RPMI7951 (cell line): ENCODE measurements around the gene S100A3. TPM values are rescaled to one million over a fixed set of nuclear protein-coding genes. Genes with fewer than 3 reads are reported as not detected.
A peak's percentile ranks its signal among the peaks of the same experiment; 100 is the strongest.
"Not testable (repeated sequence)": the region's sequence is repeated elsewhere in the genome, so short reads cannot be mapped to it uniquely, and the experiment has no call there.

ENCODE experiments used
- DNase-seq: peaks from one replicate; pipeline ENCODE4 v3.0.0-alpha.2; 2012; ENCODE audit warnings: low read depth
- total RNA-seq: library from RNA; depleted of rRNA; stranded (reverse); fragments of >200 nt; shearing (Covaris generic); gene quantifications from 2 replicates; pipeline ENCODE4 v1.2.3, GENCODE V29; 2014; rRNA removed

Gene S100A3
- total RNA-seq = 7.7 and 15.3 TPM in 2 replicates

GRCh38 chr1:153548722-153549688 is at the start of gene S100A3:
TSS of gene S100A3 (minus strand) at chr1:153549258. CDS start at chr1:153548485, 773 bp downstream.
- peak; percentile 92 for DNase-seq

GRCh38 chr1:153598309-153599172 is 49.5 kb upstream of the S100A3 start:
- peak; percentile 87 for DNase-seq

GRCh38 chr1:153597206-153597605 is 48.1 kb upstream of the S100A3 start:
- DNase-seq = peak; percentile 86

- DNase-seq = no peak
These were observed 43.7 kb upstream of the S100A3 start for GRCh38 chr1:153592748-153593147.

- DNase-seq = no peak
These were observed 39.4 kb upstream of the S100A3 start for GRCh38 chr1:153588482-153588881.

- not testable (repeated sequence) for DNase-seq
These were observed 39.0 kb upstream of the S100A3 start for GRCh38 chr1:153588033-153588432.

- DNase-seq = peak; percentile 76
These were observed 38.3 kb upstream of the S100A3 start for GRCh38 chr1:153587314-153587713.

- no peak for DNase-seq
These were observed 37.3 kb upstream of the S100A3 start for GRCh38 chr1:153586347-153586746.

- DNase-seq = no peak
These were observed 35.9 kb upstream of the S100A3 start for GRCh38 chr1:153585006-153585405.

- DNase-seq = no peak
These were observed 34.9 kb upstream of the S100A3 start for GRCh38 chr1:153583976-153584375.

GRCh38 chr1:153583514-153583913 is 34.5 kb upstream of the S100A3 start:
- not testable (repeated sequence) for DNase-seq

- DNase-seq = not testable (repeated sequence)
These were observed 33.8 kb upstream of the S100A3 start for GRCh38 chr1:153582836-153583235.

GRCh38 chr1:153578936-153579335 is 29.9 kb upstream of the S100A3 start:
- no peak for DNase-seq

- no peak for DNase-seq
These were observed 29.4 kb upstream of the S100A3 start for GRCh38 chr1:153578490-153578889.

GRCh38 chr1:153577624-153578051 is 28.6 kb upstream of the S100A3 start:
- DNase-seq = no peak

- no peak for DNase-seq
These were observed 28.1 kb upstream of the S100A3 start for GRCh38 chr1:153577138-153577537.

- DNase-seq = not testable (repeated sequence)
These were observed 26.4 kb upstream of the S100A3 start for GRCh38 chr1:153575497-153575896.

- DNase-seq = not testable (repeated sequence)
These were observed 26.0 kb upstream of the S100A3 start for GRCh38 chr1:153575081-153575491.

- DNase-seq = peak; percentile 17
These were observed 24.3 kb upstream of the S100A3 start for GRCh38 chr1:153573351-153573750.

GRCh38 chr1:153572569-153573015 is 23.5 kb upstream of the S100A3 start:
- peak; percentile 85 for DNase-seq

GRCh38 chr1:153571706-153572105 is 22.6 kb upstream of the S100A3 start:
- peak; percentile 14 for DNase-seq

GRCh38 chr1:153570874-153571273 is 21.8 kb upstream of the S100A3 start:
- DNase-seq = no peak
